ENCODE results near the gene SRM.

The SRM gene

DNA sequence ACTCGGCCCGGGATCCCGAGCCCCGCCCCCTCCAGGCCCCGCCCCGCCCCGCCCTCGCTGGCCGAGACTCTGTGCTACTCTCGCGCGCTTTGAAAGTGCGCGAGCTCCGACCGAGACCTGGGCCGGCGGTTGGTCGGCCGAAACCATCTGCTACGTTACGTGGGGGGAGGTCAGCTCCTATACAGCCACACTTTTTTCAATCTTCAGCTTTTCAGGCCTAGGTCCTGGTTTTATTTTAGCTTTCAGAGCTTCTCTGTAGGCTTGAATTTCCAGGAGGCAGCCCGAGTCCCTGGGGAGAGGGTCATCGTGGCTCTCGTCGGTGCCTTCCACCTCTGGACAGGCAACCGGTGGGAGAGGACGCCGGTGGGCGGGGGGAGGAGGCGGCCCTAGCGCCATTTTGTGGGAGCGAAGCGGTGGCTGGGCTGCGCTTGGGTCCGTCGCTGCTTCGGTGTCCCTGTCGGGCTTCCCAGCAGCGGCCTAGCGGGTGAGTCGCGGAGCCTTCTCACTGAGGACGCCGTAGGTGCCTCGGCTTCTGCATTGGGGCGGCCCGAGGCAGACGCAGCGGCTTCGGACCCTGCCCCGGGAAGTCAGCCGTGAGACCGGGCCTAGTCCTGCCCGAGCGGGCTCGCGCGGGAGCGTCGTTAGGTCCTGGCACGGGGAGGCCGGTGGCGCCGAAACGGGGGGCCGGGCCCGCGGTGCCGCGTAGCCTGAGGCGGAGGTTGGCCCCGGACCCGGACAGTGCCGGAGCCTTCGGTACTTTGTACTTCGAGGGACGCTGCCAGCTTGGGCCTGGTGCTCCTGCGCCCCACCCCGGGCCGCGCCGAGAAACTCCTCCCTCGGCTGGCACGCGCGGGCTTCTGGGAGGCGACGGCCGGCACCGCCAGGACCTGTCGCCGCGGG, 47.3 kb downstream of the SRM start, which contains the start of gene TARDBP:
Gene TARDBP, plus strand, starts transcription at position 395 of the 900 bp plus-strand sequence. CDS start 1,074 bp downstream, outside the sequence.
- DNase-seq: peak; percentile 93
